Skeletal muscle tissue (tissue), 4 donors: Measurements from ENCODE around the gene PLXNA1. TPM values are rescaled to one million over a fixed set of nuclear protein-coding genes. Genes with fewer than 3 reads are reported as not detected.

Experiments used
- H3K27ac ChIP-seq: one replicate; pipeline ENCODE4 v1.7.0; 2013; ENCODE audit warnings: mild to moderate bottlenecking, low read depth, low read length, inconsistent platforms
- H3K27me3 ChIP-seq, 3 donors: one replicate each; pipeline ENCODE4 v1.7.0; 2013; ENCODE audit warnings: low read length in 3 of 3; ENCODE audit not compliant: control insufficient read depth in 3 of 3, insufficient read depth in 3 of 3
- H3K36me3 ChIP-seq, 3 donors: one replicate each; pipeline ENCODE4 v1.7.0; 2013; ENCODE audit warnings: low read length in 3 of 3; ENCODE audit not compliant: control insufficient read depth in 3 of 3, insufficient read depth in 3 of 3
- H3K4me1 ChIP-seq, 3 donors: one replicate each; pipeline ENCODE4 v1.7.0; 2013; ENCODE audit warnings: low read length in 3 of 3, mild to moderate bottlenecking in 3 of 3; ENCODE audit not compliant: control insufficient read depth in 3 of 3, insufficient read depth in 3 of 3
- H3K4me3 ChIP-seq, 3 donors: one replicate each; pipeline ENCODE4 v1.7.0; 2013; ENCODE audit warnings: low read length in 3 of 3
- H3K9ac ChIP-seq, 3 donors: one replicate each; pipeline ENCODE4 v1.7.0; 2013; ENCODE audit warnings: low read length in 3 of 3, mild to moderate bottlenecking in 3 of 3, moderate library complexity in 2 of 3, low read depth in 1 of 3
- H3K9me3 ChIP-seq, 3 donors: one replicate each; pipeline ENCODE4 v1.7.0; 2013; ENCODE audit warnings: low read length in 3 of 3; ENCODE audit not compliant: control insufficient read depth in 3 of 3
- total RNA-seq: library from RNA; depleted of rRNA; stranded (reverse); fragments of >200 nt; gene quantifications from one replicate; pipeline ENCODE4 v1.2.3, GENCODE V29; 2014
- donor health status: Osteomylitis.

Gene PLXNA1
- total RNA-seq, 1 donor from 2014 or later = 17.7 TPM

DNA sequence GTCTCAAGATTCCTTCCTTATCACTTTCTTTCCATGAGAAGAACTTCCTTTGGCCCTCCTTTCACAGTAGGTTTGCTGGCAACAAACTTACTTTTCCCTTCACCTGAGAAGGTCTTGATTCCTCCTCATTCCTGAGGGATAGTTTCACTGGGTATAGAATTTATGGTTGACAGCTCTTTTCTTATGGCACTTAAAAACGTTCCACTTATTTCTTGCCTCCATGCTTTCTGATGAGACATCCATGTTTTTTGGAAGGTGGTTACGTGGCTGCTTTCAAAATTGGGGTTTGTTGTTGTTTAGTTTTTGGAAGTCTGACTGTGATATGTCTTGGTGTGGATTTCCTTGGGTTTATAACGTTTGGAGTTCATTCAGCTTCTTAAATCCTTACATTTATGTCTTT is 8.2 kb upstream of the PLXNA1 start:
- Histone ChIP-seq H3K4me3 (no peak overlapping the region), H3K9me3 (peaks cover 0 to 10% (median 4%) of the 10 kb centered on the region in 3 donors), H3K36me3 (no peaks in the 10 kb centered on the region), H3K9ac (no peak overlapping the region), H3K27ac (no peak overlapping the region), H3K27me3 (no peaks in the 10 kb centered on the region), H3K4me1 (peaks cover 0 to 11% (median 4%) of the 10 kb centered on the region in 3 donors)

DNA sequence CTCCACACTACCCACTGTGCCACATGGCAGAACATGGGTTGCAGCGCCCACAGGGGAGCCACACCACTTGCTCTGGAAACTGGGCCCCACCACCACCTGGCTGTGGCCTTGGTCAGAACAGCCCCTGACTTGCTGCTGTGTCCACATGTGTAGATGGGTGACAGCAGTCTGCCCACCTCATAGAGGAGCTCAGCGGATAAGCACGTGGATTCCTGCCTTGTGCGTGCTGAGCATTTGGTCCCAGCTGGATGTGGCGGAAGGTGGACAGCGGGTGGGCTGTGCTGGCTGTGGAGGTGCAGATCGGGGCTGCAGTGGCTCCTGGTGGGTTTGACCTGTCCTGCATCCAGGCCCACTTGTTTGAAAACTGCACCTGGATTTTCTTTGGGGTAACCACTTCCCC is 6.0 kb upstream of the PLXNA1 start:
- H3K9me3 ChIP-seq = peaks cover 0 to 10% (median 4%) of the 10 kb centered on the region in 3 donors
- no peak overlapping the region for H3K4me3 ChIP-seq
- peaks cover 0 to 3% (median 0%) of the 10 kb centered on the region in 3 donors for H3K27me3 ChIP-seq
- H3K36me3 ChIP-seq = no peaks in the 10 kb centered on the region
- peaks cover 2 to 6% (median 3%) of the 10 kb centered on the region in 3 donors for H3K4me1 ChIP-seq
- no peak overlapping the region for H3K9ac ChIP-seq
- no peak overlapping the region for H3K27ac ChIP-seq

- Histone ChIP-seq H3K9me3 (peaks cover 0 to 10% (median 4%) of the 10 kb centered on the region in 3 donors), H3K27ac (no peak overlapping the region), H3K27me3 (peaks cover 0 to 3% (median 0%) of the 10 kb centered on the region in 3 donors), H3K36me3 (no peaks in the 10 kb centered on the region), H3K4me1 (peaks cover 8 to 9% (median 8%) of the 10 kb centered on the region in 3 donors), H3K4me3 (no peak overlapping the region), H3K9ac (no peak overlapping the region)
Observed at GRCh38 chr3:126977821-126978220, 5.1 kb upstream of the PLXNA1 start.

DNA sequence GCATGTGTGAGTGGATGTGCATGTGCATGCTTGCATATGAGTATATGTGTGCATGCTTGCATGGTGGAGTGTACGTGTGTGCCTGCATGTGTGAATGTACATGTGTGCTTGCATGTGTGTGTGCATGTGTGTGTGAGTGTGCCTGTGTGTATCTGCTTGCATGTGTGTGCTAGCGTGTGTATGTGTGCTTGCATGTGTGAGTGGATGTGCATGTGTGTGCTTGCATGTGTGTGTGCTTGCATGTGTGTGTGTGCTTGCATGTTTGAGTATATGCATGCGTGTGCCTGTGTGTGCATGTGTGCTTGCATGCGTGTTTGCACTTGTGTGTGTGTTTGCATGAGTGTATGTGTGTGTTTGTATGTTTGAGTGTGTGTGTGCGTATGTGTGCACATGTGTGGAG is 4.6 kb upstream of the PLXNA1 start:
- Histone ChIP-seq H3K9ac (peak overlapping the region in 1 of 3 donors; percentile 16), H3K4me3 (no peak overlapping the region), H3K9me3 (peaks cover 0 to 10% (median 4%) of the 10 kb centered on the region in 3 donors), H3K36me3 (no peaks in the 10 kb centered on the region), H3K4me1 (peaks cover 6 to 9% (median 8%) of the 10 kb centered on the region in 3 donors), H3K27me3 (peaks cover 0 to 3% (median 0%) of the 10 kb centered on the region in 3 donors), H3K27ac (no peak overlapping the region)

DNA sequence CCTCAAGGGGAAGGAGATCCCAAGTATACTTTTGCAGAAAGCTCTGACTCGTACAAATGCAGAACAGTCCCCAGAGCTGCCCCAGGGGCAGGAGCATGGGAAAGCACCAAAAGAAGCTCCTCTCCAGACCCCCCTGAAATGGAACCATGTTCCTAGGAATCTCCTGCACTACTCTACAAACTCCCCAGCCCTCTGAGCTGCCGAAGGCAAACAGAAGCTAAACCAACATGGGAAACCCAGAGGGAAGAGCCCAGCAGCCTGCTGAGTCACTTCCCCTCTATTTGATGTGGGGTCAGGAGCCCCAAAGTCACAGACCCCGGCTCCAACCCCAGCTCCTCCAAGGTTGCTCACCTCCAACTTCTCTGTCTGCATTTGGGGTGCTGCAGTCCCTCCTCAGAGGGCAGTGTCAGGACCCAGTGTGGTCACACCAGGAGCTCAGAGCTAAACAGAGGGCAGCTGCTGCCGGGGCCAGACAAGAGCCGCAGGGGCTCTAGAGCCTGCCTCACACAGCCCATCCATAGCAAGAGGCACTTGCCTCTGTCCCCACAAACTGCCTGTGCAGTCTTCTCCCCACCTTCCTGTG is 3.8 kb upstream of the PLXNA1 start:
- no peak overlapping the region for H3K4me3 ChIP-seq
- H3K36me3 ChIP-seq = no peaks in the 10 kb centered on the region
- no peak overlapping the region for H3K9ac ChIP-seq
- H3K27ac ChIP-seq = no peak overlapping the region
- peaks cover 6 to 11% (median 10%) of the 10 kb centered on the region in 3 donors for H3K4me1 ChIP-seq
- H3K27me3 ChIP-seq = peaks cover 0 to 3% (median 0%) of the 10 kb centered on the region in 3 donors
- peaks cover 0 to 9% (median 1%) of the 10 kb centered on the region in 3 donors for H3K9me3 ChIP-seq

DNA sequence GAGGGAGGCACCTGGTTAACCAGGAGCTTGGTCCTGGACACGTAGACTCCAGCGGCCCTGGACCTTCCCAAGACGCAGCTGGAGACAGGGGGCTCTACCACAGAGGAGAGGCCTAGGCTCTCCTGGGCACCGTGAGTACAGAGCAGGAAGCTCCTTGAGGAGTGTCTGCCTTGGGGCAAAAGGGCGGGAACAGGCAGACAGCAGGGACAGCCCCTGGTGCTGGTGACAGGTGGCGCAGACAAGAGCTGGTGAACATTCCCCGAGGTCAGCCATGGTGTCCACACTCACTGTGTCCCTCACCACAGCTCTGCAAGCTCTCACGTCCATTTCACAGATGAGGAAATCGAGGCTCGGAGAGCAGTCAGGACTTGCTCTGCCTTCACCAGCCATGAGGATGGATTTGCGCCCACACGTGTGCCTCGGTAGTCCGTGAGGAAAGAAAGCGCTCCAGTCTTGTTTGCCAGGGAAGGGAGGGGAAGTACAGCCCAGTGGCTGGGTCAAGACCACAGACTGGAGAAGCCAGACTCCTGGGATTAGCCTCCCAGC is 2.6 kb upstream of the PLXNA1 start:
- peaks cover 16 to 21% (median 18%) of the 10 kb centered on the region in 3 donors for H3K4me1 ChIP-seq
- no peaks in the 10 kb centered on the region for H3K9me3 ChIP-seq
- no peak overlapping the region for H3K4me3 ChIP-seq
- H3K36me3 ChIP-seq = no peaks in the 10 kb centered on the region
- peaks cover 0 to 3% (median 0%) of the 10 kb centered on the region in 3 donors for H3K27me3 ChIP-seq
- no peak overlapping the region for H3K9ac ChIP-seq
- H3K27ac ChIP-seq = no peak overlapping the region

- H3K4me1 ChIP-seq = peaks cover 23 to 29% (median 25%) of the 10 kb centered on the region in 3 donors
- no peaks in the 10 kb centered on the region for H3K9me3 ChIP-seq
- no peak overlapping the region for H3K27ac ChIP-seq
- peak overlapping the region; percentile 35 to 68 (median 58) for H3K4me3 ChIP-seq
- no peaks in the 10 kb centered on the region for H3K36me3 ChIP-seq
- peaks cover 0 to 3% (median 0%) of the 10 kb centered on the region in 3 donors for H3K27me3 ChIP-seq
- H3K9ac ChIP-seq = peak overlapping the region in 1 of 3 donors; percentile 23
Observed at GRCh38 chr3:126982126-126982470, 817 bp upstream of the PLXNA1 start.

DNA sequence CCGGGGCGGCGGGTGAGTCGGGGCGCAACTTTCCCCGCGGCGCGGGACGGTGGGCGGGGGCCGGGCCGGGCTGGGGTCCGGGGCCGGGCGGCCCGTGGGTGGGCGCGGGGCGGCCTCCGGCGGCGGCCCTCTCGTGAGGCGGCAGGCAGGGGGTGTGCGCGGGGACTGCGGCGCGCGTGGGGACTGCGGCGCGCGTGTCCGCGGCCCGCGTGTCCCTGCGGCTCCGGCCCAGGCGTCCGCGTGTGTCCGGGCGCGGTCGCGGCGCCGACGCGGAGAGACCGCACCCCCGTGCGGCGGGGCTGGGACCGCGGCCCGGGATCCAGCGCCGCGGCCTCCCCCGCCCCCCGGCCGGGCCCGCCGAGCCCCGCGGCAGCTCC is 349 bp downstream of the PLXNA1 start:
- H3K4me1 ChIP-seq = peaks cover 29 to 33% (median 30%) of the 10 kb centered on the region in 3 donors
- H3K27ac ChIP-seq = no peak overlapping the region
- peaks cover 0 to 3% (median 0%) of the 10 kb centered on the region in 3 donors for H3K27me3 ChIP-seq
- peak overlapping the region in 1 of 3 donors; percentile 82 for H3K9ac ChIP-seq
- no peaks in the 10 kb centered on the region for H3K9me3 ChIP-seq
- H3K36me3 ChIP-seq = no peaks in the 10 kb centered on the region
- peak overlapping the region in 2 of 3 donors; percentile 63 to 65 for H3K4me3 ChIP-seq

DNA sequence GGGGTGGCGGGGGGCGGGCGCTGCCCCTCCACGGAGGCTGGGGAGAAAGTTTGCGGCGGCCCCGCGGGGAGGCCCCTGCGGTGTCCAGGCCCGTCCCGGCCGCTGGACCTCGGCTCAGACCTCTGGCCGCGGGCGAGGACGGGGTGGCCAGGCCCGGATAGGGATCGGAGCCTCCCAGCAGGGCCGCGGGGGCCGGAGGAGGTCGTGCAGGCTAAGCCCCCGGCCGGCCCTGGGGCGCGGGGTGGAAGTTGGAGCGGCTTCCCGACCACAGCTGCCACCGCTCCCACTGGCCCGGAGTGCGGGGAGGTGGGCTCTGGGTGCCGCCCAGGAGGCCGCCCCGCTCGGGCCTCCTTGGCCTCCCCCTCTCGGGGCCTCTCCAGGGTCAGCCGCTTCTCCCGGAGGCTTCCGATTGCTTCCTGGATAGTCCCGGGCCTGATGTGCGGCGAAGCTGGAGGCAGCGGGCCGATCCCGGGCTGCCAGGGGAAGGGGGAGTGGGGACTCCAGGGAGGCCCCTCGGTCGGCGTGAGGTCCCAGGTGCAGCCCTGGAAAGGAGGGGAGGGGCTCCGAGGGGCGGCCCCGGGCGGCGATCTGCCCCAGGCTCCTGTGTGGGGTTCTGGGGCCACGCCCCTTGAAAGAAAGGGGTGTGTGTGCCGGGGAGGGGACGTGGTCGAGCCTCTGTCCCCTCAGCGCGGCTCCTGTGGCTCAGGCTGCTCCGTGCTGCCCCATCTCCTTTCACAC is 907 bp downstream of the PLXNA1 start:
- H3K4me3 ChIP-seq = peak overlapping the region; percentile 38 to 65 (median 63)
- H3K27me3 ChIP-seq = peaks cover 0 to 3% (median 0%) of the 10 kb centered on the region in 3 donors
- H3K9ac ChIP-seq = peak overlapping the region; percentile 61 to 82 (median 64)
- no peak overlapping the region for H3K27ac ChIP-seq
- H3K4me1 ChIP-seq = peaks cover 29 to 33% (median 30%) of the 10 kb centered on the region in 3 donors
- peaks cover 0 to 2% (median 0%) of the 10 kb centered on the region in 3 donors for H3K36me3 ChIP-seq
- H3K9me3 ChIP-seq = no peaks in the 10 kb centered on the region
